Measurements from ENCODE around the gene MPND. TPM values are rescaled to one million over a fixed set of nuclear protein-coding genes. Genes with fewer than 3 reads are reported as not detected.
A peak's percentile ranks its signal among the peaks of the same experiment; 100 is the strongest.

Gene MPND
- total and polyA plus RNA-seq, 2 of the 13 experiments (the other 11 are each of a cell fraction or from before 2014, with no cell fraction given), result 10.8 to 15.8 TPM

GRCh38 chr19:4374498-4375163 lies 31.3 kb downstream of the MPND start (continued):
- TF ChIP-seq SRSF4 (IDR thresholded peaks at IDR 0.05; ENCODE audit: low read depth, low read length, poor library complexity, severe bottlenecking) (no peak), ZNF629 (CRISPR knock-in tag; conservative IDR thresholded peaks at IDR 0.05) (peak; percentile 35; the same call in 1 of the 2 replicates), ZSCAN20 (CRISPR knock-in tag; IDR thresholded peaks at IDR 0.05; ENCODE audit: borderline replicate concordance) (no peak), EHMT2 (IDR thresholded peaks at IDR 0.05; ENCODE audit: borderline replicate concordance, low read depth, low read length) (no peak), ZNF460 (CRISPR knock-in tag; IDR thresholded peaks at IDR 0.05; ENCODE audit: borderline replicate concordance) (no peak), ZNF841 (CRISPR knock-in tag; IDR thresholded peaks at IDR 0.05; ENCODE audit: borderline replicate concordance) (no peak), KAT7 (CRISPR knock-in tag; IDR thresholded peaks at IDR 0.05; ENCODE audit: borderline replicate concordance) (no peak), MYNN (CRISPR knock-in tag; IDR thresholded peaks at IDR 0.05; ENCODE audit: low read depth) (no peak), HMG20A (CRISPR knock-in tag; IDR thresholded peaks at IDR 0.05; ENCODE audit: borderline replicate concordance) (peak; percentile 54; the same call in 1 of the 2 replicates), TBP (CRISPR knock-in tag; IDR thresholded peaks at IDR 0.05) (no peak), ZNF124 (CRISPR knock-in tag; IDR thresholded peaks at IDR 0.05) (no peak), ZNF670 (CRISPR knock-in tag; IDR thresholded peaks at IDR 0.05; ENCODE audit: borderline replicate concordance) (peak; percentile 83; the same call in 1 of the 2 replicates), MAFG (CRISPR knock-in tag; IDR thresholded peaks at IDR 0.05) (peak; percentile 99), GATAD2A (CRISPR knock-in tag; IDR thresholded peaks at IDR 0.05) (peak; percentile 90), ZSCAN12 (CRISPR knock-in tag; IDR thresholded peaks at IDR 0.05) (no peak), ZNF296 (CRISPR knock-in tag; conservative IDR thresholded peaks at IDR 0.05) (no peak), ZNF354B (CRISPR knock-in tag; IDR thresholded peaks at IDR 0.05) (0 out of 2 replicates have a peak, but pooled peaks have one; percentile 68), ZBTB26 (CRISPR knock-in tag; IDR thresholded peaks at IDR 0.05; ENCODE audit: borderline replicate concordance) (peak; percentile 74; the same call in 1 of the 2 replicates), HNF1A (IDR thresholded peaks at IDR 0.05; ENCODE audit: low read depth) (no peak; the same call in 1 of the 2 replicates), HNF1A (CRISPR knock-in tag; IDR thresholded peaks at IDR 0.05; ENCODE audit: borderline replicate concordance) (peak; percentile 71), ZNF891 (CRISPR knock-in tag; IDR thresholded peaks at IDR 0.05) (no peak; the same call in 1 of the 2 replicates), GATAD1 (CRISPR knock-in tag; IDR thresholded peaks at IDR 0.05) (peak; percentile 55; the same call in 1 of the 2 replicates), TRIM22 (IDR thresholded peaks at IDR 0.05) (no peak), RBM22 (optimal IDR thresholded peaks at IDR 0.05; ENCODE audit: low read length) (peak; percentile 1)

All from HepG2 (cell line).